GM21526 (cell line): ENCODE results near the gene FAM219A.
A peak's percentile ranks its signal among the peaks of the same experiment; 100 is the strongest.

Source experiments
- ATAC-seq: cut with Tn5 transposase; IDR thresholded peaks from one replicate; pipeline ENCODE4 v1.9.1; 2021; ENCODE audit warnings: moderate library complexity; ENCODE audit not compliant: unreplicated experiment, low FRiP score

Gene FAM219A, protein sequence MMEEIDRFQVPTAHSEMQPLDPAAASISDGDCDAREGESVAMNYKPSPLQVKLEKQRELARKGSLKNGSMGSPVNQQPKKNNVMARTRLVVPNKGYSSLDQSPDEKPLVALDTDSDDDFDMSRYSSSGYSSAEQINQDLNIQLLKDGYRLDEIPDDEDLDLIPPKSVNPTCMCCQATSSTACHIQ

DNA sequence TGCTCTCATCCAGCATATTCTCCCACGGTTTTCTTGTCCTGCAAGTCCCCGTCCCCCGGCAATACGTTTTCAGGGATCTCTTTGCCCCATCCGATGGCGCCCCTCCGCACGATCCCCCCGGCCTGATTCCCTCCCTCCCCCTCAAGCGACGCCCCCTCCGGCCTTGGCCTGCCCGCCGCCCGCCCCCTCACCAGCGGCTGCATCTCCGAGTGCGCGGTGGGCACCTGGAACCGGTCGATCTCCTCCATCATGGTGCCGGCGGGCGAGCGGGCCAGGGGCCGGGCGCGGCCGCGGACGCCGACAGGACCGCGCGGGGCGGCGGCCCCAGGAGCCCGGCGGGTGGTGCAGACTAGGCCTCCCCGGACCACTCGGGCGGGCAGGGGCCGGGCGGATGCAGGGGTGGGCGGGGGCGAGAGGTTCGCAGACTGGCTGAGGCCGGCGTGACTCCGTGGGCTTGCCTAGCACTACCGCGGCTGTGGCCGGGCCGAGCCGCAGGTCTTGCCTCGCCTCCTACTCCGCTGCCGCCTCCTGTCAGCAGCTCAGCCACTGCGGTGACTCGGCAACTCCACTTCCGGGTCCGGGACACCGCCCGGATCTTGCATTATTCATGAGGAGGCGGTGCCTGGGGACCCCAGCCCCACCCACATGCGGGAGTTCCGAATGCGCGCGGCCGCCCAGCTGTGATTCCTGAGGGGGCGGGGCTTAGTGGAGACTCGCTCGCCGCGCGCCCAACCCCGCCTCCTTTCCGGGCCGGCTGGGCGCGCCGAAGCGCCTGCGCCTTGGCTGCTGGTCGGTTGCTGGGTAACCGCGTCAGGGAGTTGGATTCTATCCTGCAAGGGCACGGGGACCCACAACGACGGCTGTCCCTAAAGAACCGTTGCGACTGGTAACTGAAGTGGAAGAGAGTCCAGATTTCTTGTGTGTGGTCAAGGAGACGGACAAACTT, at the start of gene FAM219A, which contains the start of gene DNAI1:
TSS of gene FAM219A (minus strand) at position 558 of the 946 bp plus-strand sequence. CDS start at position 251, 307 bp downstream.
TSS of gene DNAI1 (plus strand) at position 793 of the 946 bp plus-strand sequence. CDS start 201 bp downstream, outside the sequence.
- peak; percentile 98 for ATAC-seq

DNA sequence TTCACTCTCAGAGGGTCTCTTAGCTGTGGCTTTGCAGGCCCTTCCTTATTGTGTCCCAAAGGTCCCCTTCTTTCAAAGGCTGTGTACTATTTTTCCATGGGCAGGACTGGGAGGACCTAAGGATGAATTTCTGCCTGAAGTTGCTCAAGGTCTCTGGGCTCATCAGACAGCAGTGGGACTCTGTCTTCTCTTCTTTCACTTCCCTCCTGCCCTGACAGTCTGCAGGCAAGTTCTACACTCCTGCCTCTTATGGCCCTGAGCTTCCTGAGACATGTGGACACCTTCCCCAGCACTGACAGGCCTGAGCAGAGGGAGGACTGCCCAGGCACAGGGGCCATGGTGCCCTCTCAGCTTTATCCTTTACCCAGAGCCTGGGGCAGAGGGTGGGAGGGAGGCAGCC, 49.6 kb upstream of the FAM219A start:
- ATAC-seq, result no peak

DNA sequence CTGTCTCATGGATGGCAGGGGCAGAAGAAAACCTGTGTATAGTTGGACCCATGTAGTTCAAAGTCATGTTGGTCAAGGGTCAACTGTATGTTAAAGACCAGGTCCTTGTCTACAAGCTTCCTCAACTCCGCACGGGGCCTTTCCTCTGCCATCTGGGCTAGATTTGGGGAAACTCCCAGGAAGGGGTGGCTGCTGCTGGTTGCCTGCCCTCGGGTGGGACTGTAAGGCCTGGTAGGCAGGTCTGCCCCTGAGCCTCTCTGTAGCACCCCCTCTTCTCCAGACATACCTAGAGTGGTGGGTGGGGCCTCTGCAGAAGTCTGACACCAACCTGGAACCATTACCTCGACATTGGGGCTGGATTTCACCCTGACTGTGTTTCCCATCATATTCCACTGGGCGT, 49.2 kb upstream of the FAM219A start:
- ATAC-seq, result no peak

DNA sequence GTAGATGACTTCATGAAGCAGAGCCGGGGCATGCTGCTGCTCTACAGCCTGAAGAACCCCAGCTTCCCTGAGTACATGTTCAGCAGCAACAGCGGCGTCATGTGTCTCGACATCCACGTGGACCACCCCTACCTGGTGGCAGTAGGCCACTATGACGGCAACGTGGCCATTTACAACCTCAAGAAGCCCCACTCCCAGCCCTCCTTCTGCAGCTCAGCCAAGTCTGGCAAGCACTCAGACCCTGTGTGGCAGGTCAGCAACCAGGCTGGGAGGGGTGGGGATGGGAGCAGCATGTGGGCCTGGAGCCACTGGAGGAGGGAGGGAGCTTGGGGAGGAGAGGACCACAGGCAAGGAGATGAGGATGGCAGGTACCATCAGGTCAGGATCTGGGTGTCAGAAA, 48.3 kb upstream of the FAM219A start:
- no peak for ATAC-seq

DNA sequence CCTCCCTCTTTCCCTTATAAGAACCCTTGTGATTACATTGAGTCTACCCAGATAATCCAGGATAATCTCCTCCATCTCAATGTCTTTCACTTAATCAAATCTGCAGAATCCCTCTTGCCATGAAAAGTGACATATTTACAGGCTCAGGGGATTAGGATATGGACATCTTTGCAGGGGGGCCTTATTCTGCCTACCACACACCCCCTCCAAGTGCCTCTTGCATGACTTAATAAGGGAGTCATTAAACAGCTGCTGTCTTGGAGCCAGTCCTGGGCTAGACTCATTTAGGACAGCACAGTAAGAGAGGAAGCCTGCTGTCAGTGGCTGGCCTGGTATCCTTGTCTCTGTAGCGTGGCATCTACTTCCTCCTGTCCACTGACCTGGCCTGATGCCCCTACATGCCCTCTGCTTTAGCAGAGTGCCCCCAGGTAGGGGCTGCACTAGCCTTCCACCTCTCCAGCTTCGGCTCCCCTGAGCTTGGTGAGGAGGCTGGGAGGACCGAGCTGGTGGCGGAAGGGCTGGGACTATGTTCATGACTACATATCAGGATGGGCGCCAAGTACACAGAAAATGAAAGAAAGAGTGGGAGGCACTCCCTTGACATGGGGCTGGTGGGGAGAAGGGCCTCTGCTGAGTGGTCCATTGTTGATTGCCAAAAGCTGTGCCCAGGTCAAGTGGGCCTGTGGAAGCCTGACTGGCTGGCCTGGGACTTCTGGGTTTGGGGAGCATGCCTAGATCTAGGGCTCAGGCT, 47.2 kb upstream of the FAM219A start:
- no peak for ATAC-seq

DNA sequence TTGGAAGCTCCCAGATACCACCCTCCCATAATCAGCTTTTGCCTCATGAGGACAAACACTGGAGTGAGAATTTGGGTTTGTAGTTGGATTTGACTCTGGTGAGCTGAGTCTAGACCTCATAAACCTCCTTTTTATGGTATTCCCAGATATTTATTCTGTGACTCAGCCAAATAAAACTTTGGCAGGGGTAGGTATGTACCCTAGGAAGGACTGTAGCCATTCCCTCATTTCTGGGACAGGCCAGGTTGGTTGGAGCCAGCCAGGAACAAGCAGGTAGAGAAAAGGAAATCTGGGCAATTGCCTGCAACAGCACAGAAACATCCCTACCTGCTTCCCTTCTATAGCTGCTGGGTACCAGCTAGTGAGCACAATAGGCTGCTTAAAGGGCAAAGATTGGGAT, 45.0 kb upstream of the FAM219A start:
- no peak for ATAC-seq

DNA sequence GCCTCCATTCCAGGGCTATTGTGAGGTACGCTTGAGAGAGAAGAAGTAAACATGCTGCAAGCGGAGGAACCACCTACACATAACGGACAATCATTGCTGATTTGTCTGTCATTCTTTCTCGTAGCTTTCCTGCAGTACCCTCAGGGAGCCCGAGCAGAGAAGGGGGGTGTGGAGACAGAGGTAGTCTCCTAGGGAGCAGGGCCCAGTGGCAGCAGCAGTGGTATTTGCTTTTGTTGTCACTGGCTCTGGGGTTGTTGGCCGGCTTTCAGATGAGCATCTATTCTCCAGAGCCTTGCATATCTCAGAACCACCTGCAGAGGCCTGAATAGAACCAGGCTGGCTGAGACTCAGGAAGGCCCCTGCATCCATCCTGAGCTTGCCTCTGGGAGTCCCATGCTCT, 44.5 kb upstream of the FAM219A start:
- no peak for ATAC-seq

DNA sequence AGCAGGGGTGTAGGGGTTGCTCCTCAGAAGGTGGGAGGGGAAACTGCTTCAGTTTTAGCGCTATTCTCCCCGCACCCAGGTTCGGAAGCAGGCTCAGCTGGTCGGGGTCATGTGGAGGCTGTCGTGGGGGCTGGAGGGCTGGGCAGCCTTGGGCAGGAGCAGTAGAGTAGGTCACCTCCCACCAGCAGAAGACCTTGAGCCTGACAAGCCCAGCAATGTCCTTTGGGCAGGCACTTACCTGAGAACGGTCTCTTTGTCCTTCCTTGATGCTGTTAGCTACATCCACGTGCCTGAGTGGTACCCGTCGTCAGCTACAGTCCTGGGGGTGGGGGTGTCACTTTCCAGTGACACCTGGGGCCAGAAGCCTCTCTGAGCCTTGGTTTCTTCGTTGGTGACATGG, 44.1 kb upstream of the FAM219A start:
- no peak for ATAC-seq

DNA sequence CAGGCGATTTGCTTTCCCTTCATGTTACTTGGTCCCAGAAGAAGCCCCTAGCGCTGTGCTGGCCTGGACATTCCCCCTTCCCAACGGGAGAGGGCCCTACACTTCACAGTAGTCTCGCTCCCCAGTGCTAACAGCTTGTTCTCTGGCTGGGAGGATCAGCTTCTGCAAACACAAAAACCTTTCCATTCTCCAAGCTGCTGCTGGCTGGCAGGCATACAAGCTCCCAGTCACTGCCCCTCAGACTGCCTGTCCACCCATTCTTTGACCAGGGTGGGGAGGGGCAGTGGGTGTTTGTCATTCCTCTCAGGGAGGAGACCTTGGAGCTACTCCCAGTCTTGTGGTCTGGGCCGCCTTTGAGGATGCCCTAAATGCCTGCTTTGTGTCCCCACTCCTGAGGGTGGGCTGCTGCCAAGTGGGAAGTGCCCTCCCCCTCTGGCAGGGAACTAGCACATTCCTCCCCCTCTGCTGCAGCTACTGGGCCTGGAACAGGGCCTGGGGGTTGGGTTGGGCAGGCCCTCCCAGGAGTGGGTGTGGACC, 43.6 kb upstream of the FAM219A start:
- no peak for ATAC-seq

DNA sequence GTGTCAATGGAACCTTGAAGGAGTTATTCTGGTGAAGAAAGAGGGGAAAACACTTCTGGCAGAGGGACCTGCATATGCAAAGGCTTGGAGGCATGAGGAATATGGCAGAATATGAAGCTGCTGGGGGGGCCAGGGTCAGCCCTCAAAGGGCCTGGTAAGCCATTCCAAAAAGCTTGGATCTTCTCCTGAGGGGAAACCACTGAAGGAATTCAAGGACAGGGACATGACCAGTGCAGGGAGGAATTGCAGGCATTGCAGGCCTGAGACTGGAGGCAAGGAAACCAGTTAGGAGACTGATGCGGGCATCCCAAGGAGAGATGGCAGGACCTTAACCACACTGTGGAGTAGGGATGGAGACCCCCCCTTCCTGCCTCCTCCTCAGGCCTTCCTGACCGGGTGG, 43.0 kb upstream of the FAM219A start:
- no peak for ATAC-seq

DNA sequence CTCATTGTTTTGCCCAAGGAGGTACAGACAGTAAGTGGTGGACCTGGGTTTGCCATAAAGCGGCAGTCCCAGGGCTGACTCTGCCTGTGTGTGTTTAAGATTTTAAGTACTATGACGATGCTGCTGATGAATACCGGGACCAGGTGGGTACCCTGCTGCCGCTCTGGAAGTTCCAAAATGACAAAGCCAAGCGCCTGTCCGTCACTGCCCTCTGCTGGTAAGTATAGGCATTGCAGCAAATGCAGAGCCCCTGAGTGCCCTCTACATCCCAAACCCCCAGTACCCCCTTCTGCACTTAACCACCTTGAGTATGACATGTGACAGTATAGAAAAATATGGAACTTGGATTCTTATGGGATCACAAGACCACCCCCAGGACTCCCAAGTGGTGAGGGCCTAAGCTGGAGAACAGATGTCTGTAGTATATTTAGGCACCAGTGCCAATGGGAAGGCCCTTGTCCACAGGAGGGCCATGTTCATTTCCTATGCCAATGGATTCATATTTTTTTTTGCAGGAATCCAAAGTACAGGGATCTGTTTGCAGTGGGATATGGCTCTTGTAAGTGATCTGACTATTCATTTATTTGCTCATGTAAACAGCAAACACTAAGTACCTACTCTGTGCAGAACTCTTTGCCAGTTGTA, 42.4 kb upstream of the FAM219A start:
- ATAC-seq, result no peak

DNA sequence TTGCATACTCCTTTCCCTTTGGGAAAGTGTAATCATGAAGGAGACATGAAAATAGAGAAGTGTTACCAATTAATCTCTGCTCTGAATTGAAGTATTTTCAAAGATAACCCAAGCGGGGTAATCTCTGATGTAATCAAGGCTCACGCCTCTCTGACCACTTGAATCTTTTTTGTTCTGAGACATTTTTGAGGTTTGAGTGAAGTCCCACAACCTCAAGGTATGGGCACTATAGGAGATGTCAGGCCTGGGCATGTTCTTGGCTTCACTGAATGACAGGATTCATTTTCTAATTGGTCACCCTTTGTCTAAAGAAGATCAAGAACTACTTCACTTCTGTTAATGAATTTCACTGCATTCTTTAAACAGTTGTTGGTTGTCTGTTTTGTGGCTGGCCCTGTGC, 40.7 kb upstream of the FAM219A start:
- no peak for ATAC-seq

DNA sequence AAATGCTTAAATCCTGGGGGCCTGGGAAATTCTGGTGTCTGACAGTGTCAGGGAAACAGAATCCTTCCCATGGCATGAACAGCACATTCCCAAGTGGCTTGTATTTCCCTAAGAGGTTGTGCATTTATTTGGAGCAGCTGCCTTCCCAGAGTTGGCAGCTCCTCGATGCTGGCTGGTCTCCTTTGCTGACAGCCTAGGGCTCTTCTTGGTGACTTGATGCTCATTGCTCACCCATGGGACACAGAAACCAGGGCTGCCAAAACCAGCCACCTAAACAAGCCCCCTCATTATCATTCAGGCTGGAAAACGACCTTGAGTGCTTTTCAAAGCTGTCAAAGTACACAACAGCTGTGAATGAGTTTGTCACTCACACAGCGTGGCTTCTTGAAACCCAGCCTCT, 40.2 kb upstream of the FAM219A start:
- no peak for ATAC-seq

DNA sequence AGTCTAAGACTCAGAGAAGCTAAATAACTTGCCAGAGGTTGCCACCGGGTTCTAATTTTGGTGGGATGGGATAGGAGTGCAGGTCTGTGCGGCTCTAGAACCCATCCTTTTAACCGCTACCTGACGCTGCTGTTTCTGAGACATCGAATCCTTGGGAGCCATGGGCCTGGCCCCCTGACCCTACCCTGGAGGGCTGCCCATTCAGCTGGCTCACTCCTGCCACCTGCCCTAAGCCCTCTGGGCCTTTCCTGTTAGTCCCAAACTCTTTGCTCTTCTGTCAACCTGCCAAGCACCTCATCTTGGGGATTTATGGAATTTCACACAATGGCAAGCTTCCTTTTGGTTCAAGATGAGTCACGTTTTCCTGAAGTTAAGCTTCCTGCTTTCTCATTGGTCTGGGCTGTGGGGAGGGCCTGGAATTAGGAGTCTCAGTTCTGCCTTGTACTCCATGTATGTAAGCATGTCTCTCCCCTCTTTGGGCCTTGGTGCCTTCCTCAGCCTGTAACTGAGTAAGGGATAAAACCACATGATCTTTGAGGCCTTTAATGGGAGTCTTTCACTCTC, 37.9 kb upstream of the FAM219A start:
- no peak for ATAC-seq

DNA sequence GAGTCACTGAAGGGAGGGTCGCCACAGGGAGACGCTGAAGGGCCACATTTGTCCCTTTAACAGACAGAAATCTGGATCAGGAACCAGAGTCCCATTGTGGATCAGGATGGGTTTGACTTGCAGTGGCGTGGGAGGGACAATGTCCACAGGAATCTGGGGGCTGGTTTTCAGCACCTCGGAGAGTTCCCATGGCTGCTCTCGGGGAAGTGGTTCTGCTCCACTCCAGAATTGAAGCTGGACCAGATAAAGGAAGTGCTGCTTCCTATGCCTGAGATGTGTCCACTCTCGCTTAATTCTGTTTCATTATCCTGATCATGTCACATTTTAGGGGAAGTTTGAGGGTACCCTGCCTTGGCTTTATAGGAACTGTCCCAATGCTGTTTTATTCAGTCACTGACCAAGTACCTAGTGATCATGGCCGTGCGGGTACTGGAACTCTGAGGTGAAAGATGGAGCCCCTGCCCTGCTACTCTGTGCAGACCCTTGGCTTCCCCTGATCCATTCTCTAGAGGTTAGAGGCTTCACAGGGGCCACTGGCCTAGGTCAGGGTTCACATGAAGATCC, 35.7 kb upstream of the FAM219A start:
- no peak for ATAC-seq

DNA sequence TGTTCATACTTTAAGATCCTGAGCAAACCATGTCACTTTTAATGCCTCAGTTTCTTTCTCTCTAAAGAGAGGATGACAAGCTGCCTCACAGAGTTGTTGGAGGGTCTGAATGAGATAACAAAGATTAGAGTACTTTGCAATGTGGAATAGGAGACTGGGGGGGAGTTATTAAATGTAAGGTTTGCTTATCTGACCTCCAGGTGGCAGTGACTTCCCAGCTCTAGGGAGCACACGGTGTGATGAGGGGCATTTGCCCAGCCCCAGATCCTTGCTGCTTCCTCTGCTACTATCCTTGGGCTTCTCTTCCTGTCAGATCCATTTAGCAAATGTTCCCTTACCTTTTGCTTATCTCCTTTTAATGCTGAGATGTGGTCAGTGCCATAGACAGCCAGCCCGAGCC, 33.7 kb upstream of the FAM219A start:
- ATAC-seq, result no peak

DNA sequence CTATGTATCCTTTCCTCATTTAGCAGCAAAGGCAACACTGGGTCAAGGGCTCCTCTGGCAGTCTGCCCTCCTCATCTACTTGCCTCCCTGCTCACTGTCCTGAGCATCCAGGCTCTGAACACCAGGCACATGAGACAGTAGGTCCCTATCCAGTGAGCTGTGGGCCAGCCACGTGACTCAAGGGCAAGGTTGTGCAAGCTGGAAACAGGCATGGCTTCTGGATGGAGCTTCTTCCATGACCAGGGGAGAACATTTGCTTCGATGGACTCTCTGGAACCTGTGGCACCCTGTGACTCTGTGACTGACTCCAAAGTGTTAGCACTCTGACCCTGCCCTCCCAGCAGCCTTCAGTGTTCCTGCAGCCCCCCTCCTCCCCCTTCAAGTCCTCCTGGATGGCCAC, 33.2 kb upstream of the FAM219A start:
- no peak for ATAC-seq

DNA sequence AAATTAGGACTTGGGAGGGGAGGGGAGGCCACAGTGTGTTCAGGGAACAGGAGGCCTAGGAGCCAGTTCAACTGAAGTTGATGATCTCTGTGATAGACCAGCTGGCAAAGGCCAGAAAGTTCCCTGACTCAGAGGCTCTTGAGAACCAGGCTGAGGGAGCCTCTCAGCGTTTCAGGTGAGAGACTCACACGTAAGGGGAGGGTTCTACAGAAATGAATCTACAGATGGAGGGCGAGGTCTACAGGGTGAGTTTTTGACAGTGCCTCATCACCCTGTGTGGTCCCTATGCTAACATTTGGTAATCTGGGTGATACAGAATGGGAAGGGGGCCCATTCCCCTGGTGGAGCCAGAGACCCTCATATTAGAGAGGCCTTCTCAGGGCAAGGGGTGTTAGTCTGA, 32.4 kb upstream of the FAM219A start:
- ATAC-seq, result no peak

DNA sequence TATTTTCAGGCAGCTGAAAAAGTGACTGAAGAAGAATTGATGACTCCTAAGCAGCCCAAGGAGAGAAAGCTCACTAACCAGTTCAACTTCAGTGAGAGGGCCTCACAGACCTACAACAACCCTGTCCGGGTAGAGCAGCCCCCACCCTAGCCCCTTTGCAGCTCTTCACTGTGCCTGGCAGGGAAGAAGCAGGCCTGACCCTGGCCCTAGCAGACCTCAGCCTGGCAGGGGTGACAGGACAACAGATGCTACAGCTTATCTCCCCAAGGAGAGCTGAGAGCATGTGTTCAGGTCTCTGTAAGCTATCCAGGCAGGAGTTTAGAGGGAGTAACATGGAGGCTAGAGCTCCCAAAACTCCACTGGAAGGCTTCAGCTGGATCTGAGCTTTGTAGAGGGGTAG, 32.0 kb upstream of the FAM219A start:
- no peak for ATAC-seq

DNA sequence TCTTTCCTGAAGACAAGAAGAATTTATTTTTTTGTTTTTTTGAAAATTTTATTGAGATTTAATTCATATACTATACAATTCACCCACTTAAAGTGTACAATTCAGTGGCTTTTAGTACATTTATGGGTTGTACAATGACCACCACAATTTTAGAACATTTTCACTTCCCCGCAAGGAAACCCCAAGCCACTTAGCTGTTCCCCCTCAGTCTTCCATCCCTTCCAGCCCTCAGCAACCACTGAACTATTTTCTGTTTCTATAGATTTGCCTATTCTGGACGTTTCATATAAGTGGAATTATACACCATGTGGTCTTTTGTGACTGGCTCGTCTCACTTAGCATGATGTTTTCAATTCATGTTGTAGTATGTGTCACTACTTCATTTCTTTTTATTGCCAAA, 28.2 kb upstream of the FAM219A start:
- ATAC-seq, result no peak
